ENCODE results near the gene PLPPR4.
"Not testable (repeated sequence)": the region's sequence is repeated elsewhere in the genome, so short reads cannot be mapped to it uniquely, and the experiment has no call there.

The PLPPR4 gene

DNA sequence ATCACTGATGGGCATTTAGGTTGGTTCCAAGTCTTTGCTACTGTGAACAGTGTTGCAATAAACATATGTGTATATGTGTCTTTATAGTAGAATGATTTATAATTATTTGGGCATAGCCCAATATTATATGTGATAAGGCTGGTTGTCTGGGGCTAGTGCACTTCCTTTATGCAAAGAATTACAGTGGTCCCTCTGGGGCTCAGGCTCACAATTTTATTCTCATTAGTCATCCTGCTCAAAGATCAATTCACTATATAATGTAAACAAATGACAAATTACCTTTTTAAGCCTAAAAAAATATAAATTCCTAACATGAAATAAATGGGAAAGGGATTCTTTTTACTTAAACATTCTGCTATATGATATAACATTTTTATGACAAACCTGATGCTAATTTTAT is 5.0 kb downstream of the PLPPR4 start:
- no peak for DNase-seq (ENCODE audit: low spot score)

GRCh38 chr1:99270646-99271045 is 6.4 kb downstream of the PLPPR4 start:
- DNase-seq (ENCODE audit: low spot score), result no peak

DNA sequence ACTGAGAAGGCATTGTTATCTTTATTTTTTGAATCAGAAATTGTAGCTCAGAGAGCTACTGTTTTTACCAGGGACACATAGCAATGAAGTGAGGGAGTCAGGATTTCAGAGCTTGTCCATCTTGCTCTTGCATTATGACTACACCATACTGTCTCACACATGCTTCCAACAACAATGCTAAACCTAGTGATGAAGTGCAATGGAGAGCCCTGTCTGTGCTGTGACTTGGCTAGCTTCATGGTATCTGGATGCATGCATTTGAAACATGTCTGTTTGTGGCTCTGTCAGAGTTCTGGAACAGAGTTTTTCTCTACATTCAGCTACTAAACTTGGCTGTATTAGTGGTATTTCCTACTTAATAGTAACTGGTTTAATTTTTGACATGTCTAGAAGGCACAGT is 7.0 kb downstream of the PLPPR4 start:
- DNase-seq (ENCODE audit: low spot score), result no peak

DNA sequence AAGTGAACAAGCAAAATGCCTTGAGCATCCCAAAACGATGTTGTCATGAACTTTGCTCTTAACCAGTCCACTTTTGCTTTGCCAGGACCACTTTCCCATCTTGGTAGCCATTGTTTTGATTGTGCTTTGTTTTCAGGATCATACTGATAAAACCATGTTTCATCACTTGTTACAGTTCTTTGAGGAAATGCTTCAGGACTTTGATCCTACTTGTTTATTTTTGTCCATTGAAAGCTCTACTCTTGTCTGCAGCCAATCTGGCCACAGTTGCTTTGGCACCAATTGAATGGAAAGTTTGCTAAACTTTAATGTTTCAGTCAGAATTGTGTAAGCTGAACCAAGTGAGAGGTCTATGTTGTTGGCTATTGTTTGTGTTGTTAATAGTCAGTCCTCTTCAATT is 12.8 kb downstream of the PLPPR4 start:
- DNase-seq (ENCODE audit: low spot score), result no peak

- no peak for DNase-seq (ENCODE audit: low spot score)
These were observed 15.2 kb downstream of the PLPPR4 start for GRCh38 chr1:99279525-99279924.

DNA sequence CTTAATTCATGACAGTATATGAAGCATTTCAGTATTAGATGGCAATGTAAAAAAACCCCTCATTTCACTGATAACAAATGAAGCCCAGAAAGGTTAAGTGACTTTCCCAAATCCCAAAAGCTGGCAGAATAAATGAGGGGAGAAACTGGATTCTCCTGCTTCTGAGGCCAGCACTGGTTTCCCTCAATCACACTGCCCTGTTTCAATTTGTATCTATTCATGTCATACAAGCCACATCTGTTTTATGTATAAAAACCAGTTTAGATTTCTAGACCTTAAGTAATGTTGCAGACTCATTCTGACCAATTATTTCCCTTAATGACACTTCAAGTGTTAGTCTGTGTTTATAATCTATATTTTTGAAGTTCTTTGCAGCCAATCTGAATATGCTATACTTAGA is 16.8 kb downstream of the PLPPR4 start:
- no peak for DNase-seq (ENCODE audit: low spot score)

- no peak for DNase-seq (ENCODE audit: low spot score)
These were observed 18.2 kb downstream of the PLPPR4 start for GRCh38 chr1:99282536-99282935.

GRCh38 chr1:99283521-99283920 is 19.2 kb downstream of the PLPPR4 start:
- not testable (repeated sequence) for DNase-seq (ENCODE audit: low spot score)

DNA sequence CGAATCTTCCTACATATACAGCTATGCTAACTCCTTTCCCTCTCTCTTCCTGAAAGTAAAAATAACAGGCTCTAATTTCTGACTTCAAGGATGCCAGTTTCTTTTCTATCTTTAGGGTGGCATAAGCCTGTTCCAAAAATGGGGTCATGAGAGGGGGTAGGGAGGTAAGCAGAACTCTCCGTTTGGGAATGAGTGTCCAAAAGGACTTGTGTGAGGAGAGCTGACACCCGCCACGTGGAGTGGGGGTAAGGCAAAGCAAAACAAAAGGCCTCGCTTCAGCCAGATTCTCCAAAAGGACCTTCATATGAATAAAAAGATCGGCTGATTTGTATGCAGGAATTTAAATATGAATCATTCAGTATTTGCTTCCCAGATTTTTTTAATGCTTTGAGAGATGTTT is 28.6 kb downstream of the PLPPR4 start:
- DNase-seq (ENCODE audit: low spot score), result no peak

GRCh38 chr1:99297923-99298322 is 33.6 kb downstream of the PLPPR4 start:
- DNase-seq (ENCODE audit: low spot score), result no peak

- no peak for DNase-seq (ENCODE audit: low spot score)
These were observed 40.5 kb downstream of the PLPPR4 start for GRCh38 chr1:99304725-99305282.

GRCh38 chr1:99305626-99306025 is 41.3 kb downstream of the PLPPR4 start:
- DNase-seq (ENCODE audit: low spot score), result no peak

DNA sequence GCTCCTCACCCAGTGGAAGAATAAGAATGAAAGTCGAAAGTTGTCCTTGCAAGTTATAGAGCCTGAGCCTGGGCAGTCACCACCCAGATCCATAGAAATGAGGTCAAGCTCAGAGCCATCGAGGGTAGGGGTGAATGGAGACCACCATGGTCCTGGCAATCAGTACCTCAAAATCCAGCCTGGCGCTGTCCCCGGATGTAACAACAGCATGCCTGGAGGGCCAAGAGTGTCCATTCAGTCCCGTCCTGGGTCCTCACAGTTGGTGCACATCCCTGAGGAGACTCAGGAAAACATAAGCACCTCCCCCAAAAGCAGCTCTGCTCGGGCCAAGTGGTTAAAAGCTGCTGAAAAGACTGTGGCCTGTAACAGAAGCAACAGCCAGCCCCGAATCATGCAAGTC is 41.8 kb downstream of the PLPPR4 start:
- no peak for DNase-seq (ENCODE audit: low spot score)

- DNase-seq (ENCODE audit: low spot score), result no peak
These were observed 42.4 kb downstream of the PLPPR4 start for GRCh38 chr1:99306644-99307043.

- DNase-seq (ENCODE audit: low spot score), result no peak
These were observed 51.0 kb downstream of the PLPPR4 start for GRCh38 chr1:99315305-99315704.

DNA sequence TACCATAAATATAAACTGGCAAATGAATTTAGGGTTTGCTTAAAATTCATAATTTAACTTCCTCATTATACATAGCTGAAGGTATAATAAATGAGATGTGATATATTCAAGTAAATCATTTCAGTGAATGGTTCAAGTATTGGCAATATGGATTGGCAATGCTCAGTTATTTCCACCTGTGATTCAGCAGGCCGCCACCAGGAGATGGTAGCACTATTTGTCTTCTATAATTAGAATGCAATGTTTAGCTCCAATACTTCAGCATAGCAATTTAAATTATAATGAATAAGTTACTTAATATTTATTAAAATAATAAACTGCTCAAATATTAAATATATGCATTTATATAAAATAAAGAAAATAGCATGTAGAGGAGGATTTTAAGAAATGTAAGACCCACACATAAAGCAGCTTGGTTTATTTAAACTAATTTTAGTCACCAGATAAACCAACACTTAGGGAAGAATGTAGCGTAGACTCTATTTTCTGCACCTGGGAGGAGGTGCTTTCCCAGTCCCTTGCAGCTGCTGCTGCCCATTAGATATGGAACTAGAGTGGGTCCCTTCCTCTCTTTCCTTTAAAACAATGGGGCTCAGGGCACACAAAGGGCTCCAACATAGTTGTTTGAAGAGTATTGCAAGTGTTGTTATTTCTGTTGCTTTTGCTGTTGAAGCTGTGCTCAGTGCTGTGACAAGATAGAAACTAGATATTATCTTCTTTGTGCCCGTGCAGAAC is 62.1 kb downstream of the PLPPR4 start:
- DNase-seq (ENCODE audit: low spot score), result no peak

DNA sequence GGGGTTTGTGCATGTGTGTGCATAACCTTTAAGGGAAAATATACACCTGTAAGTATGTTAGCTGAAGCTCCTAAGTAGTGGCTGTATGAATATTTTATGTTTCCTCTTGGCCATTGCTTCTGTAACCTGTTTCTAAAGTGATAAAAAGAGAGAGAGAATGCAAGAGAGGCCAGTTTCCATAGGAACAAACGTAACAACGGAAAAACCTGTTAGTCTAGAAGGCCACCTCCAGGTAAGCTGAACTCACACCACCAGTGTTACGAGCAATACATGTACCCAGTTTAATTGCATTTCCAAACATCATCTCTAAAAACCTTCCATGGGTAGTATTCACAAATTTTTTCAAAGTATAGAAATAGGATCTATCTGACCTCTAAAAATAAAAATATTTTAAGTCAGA is 63.1 kb downstream of the PLPPR4 start:
- DNase-seq (ENCODE audit: low spot score), result no peak

- DNase-seq (ENCODE audit: low spot score), result no peak
These were observed 63.9 kb downstream of the PLPPR4 start for GRCh38 chr1:99328171-99328570.

DNA sequence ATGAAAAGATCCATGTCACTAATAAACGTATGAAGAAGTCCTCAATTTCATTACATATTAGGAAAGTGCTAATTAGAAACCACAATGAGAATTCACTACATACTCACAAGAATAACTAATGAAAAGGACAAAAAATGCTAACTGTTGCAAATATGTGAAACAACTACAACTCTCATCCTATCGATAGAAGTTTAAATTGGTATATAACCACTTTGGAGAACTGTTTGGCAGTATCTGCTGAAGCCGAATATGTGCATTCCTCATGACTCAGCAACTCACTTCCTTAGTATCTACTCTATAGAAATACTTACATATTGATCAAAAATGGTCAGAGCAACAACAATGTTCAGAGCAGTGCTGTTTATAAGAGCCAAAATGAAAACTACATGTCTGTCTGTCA is 66.8 kb downstream of the PLPPR4 start:
- DNase-seq (ENCODE audit: low spot score), result no peak

DNA sequence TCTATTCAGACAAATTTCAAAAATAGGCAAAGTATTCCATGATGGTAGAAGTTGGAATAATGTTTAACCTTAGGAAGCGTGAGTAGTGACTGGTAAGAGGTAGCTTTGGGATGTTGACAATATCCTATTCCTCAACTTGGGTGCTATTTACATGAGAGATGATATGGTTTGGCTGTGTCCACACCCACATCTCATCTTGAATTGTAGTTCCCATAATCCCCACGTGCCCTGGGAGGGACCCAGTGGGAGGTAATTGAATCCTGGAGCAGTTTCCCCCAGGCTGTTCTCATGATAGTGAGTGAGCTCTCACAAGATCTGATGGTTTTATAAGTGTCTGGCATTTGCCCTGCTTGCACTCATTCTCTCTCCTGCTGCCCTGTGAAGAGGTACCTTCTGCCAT is 67.3 kb downstream of the PLPPR4 start:
- DNase-seq (ENCODE audit: low spot score), result no peak

GRCh38 chr1:99332561-99332960 is 68.3 kb downstream of the PLPPR4 start:
- DNase-seq (ENCODE audit: low spot score), result no peak

DNA sequence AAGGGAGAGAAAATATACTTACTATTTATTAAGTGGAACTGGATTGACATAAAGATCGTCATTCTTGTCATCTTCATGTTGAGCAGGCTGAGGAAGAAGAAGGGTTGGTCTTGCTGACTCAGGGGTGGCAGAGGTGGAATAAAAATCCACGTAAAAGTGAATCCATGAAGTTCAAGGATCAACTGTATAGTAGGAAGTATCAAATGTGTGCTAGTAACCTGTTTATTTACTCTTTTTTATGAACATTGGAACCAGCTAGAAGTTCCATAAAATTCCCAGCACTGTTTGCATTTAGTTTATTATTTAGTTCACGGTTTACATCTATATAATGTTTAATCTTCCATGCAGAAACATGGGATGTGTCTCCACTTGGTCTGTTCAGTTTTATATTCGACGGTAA is 70.7 kb downstream of the PLPPR4 start:
- DNase-seq (ENCODE audit: low spot score), result no peak

- no peak for DNase-seq (ENCODE audit: low spot score)
These were observed 82.9 kb downstream of the PLPPR4 start for GRCh38 chr1:99347041-99347684.
